Inflammatory macrophage treated with lipopolysaccharide for 4 hours (primary cell): ENCODE data around the gene GH2.
A peak's percentile ranks its signal among the peaks of the same experiment; 100 is the strongest.
"Not testable (repeated sequence)": the region's sequence is repeated elsewhere in the genome, so short reads cannot be mapped to it uniquely, and the experiment has no call there.

ENCODE experiments used
- DNase-seq: peaks from one replicate; pipeline ENCODE4 v3.0.0-alpha.2; 2020

GH2 gene

GRCh38 chr17:63871646-63872365 is 9.9 kb downstream of the GH2 start:
- not testable (repeated sequence) for DNase-seq

GRCh38 chr17:63870292-63870665 is 11.5 kb downstream of the GH2 start:
- DNase-seq = not testable (repeated sequence)

- DNase-seq = not testable (repeated sequence)
These were observed 12.1 kb downstream of the GH2 start for GRCh38 chr17:63869491-63870291.

- not testable (repeated sequence) for DNase-seq
These were observed 15.1 kb downstream of the GH2 start for GRCh38 chr17:63866625-63867024.

GRCh38 chr17:63859257-63859656 is 22.5 kb downstream of the GH2 start:
- DNase-seq = no peak

GRCh38 chr17:63856425-63856824 is 25.3 kb downstream of the GH2 start:
- DNase-seq = not testable (repeated sequence)

GRCh38 chr17:63855185-63855584 is 26.6 kb downstream of the GH2 start:
- no peak for DNase-seq

GRCh38 chr17:63854709-63855108 is 27.0 kb downstream of the GH2 start:
- DNase-seq = no peak

- no peak for DNase-seq
These were observed 28.5 kb downstream of the GH2 start for GRCh38 chr17:63853260-63853659.

GRCh38 chr17:63850401-63850800 is 31.3 kb downstream of the GH2 start:
- no peak for DNase-seq

GRCh38 chr17:63848834-63849689 is 32.7 kb downstream of the GH2 start:
- peak; percentile 97 for DNase-seq

GRCh38 chr17:63847525-63848249 is 34.1 kb downstream of the GH2 start:
- no peak for DNase-seq

- no peak for DNase-seq
These were observed 36.2 kb downstream of the GH2 start for GRCh38 chr17:63845509-63845908.

GRCh38 chr17:63843910-63844677 is 37.6 kb downstream of the GH2 start:
- DNase-seq = no peak

GRCh38 chr17:63843387-63843888 is 38.3 kb downstream of the GH2 start:
- DNase-seq = peak; percentile 72

- DNase-seq = peak; percentile 99
These were observed 39.0 kb downstream of the GH2 start, which contains the start of gene SMARCD2 for GRCh38 chr17:63842540-63843386. Gene SMARCD2 (minus strand): TSS chr17:63842685. CDS start chr17:63842674, 11 bp downstream.

GRCh38 chr17:63842173-63842539 is 39.6 kb downstream of the GH2 start:
- DNase-seq = peak; percentile 12

GRCh38 chr17:63841350-63842172 is 40.2 kb downstream of the GH2 start:
- peak; percentile 61 for DNase-seq

- no peak for DNase-seq
These were observed 41.0 kb downstream of the GH2 start for GRCh38 chr17:63840591-63841349.
